GM12873 (cell line): ENCODE data around the gene CCT8.

ENCODE experiments used
- CTCF ChIP-seq: IDR thresholded peaks from 2 replicates; pipeline ENCODE4 v1.5.1; 2012; ENCODE audit warnings: low read depth, mild to moderate bottlenecking, moderate library complexity, low read length, control low read depth; ENCODE audit not compliant: insufficient read depth; ENCODE audit errors: missing control alignments

Gene CCT8

GRCh38 chr21:29025328-29025713 is 48.1 kb downstream of the CCT8 start:
- no peak for TF ChIP-seq CTCF

GRCh38 chr21:29024474-29025327 is 48.7 kb downstream of the CCT8 start, which contains the start of gene USP16:
Gene USP16, plus strand, starts transcription at chr21:29024668. Its CDS starts 3,246 bp downstream, at chr21:29027914.
- no peak for TF ChIP-seq CTCF

- TF ChIP-seq CTCF = no peak
Measured at GRCh38 chr21:29022166-29022565, 51.3 kb downstream of the CCT8 start.

GRCh38 chr21:29018540-29018939 is 54.9 kb downstream of the CCT8 start:
- no peak for TF ChIP-seq CTCF

GRCh38 chr21:29017639-29018237 is 55.7 kb downstream of the CCT8 start:
- no peak for TF ChIP-seq CTCF

- TF ChIP-seq CTCF = no peak
Measured at GRCh38 chr21:29008367-29008766, 65.1 kb downstream of the CCT8 start.

GRCh38 chr21:29007810-29008209 is 65.6 kb downstream of the CCT8 start:
- no peak for TF ChIP-seq CTCF
